Fibroblast of villous mesenchyme (primary cell): Measurements from ENCODE around the gene PXDN. TPM values are rescaled to one million over a fixed set of nuclear protein-coding genes. Genes with fewer than 3 reads are reported as not detected.

Experiments used
- DNase-seq: peaks from one replicate; pipeline ENCODE4 v3.0.0-alpha.2; 2010; ENCODE audit warnings: low read depth
- H3K4me3 ChIP-seq: 2 replicates; pipeline ENCODE4 v1.5.1; 2011; ENCODE audit warnings: low read depth, mild to moderate bottlenecking, low read length
- total RNA-seq: library from RNA; depleted of rRNA; stranded (reverse); fragments of >200 nt; gene quantifications from 2 replicates; pipeline ENCODE4 v1.2.3, GENCODE V29; 2012
- TF ChIP-seq, protein P1 (sequence below): IDR thresholded peaks from 2 replicates; pipeline ENCODE4 v1.5.1; 2012; ENCODE audit warnings: low read depth, mild to moderate bottlenecking, low read length; ENCODE audit not compliant: insufficient read depth

Gene PXDN
- total RNA-seq, 1 donor, result 296 TPM

DNA sequence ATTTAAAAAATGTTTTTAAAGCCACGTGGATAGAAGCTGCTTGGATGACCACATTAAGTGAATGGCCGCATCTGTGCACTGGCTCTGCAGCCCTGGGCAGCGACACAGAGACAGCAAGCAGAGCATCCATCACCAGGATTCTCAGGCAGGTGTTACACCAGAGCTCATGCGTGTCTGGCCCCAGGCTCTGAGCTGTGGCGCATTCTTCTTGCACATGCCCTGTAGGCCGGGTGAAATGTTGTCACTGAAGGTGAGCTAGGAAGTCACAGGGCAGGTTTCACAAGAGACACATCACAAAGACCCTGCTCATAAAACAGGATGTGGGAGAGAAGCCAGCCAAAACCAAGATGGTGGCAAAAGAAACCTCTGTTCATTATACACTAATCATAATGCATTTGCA lies 8.4 kb upstream of the PXDN start:
- H3K4me3 ChIP-seq, result no peak overlapping the region
- DNase-seq, result no peak
- TF ChIP-seq, protein P1, sequence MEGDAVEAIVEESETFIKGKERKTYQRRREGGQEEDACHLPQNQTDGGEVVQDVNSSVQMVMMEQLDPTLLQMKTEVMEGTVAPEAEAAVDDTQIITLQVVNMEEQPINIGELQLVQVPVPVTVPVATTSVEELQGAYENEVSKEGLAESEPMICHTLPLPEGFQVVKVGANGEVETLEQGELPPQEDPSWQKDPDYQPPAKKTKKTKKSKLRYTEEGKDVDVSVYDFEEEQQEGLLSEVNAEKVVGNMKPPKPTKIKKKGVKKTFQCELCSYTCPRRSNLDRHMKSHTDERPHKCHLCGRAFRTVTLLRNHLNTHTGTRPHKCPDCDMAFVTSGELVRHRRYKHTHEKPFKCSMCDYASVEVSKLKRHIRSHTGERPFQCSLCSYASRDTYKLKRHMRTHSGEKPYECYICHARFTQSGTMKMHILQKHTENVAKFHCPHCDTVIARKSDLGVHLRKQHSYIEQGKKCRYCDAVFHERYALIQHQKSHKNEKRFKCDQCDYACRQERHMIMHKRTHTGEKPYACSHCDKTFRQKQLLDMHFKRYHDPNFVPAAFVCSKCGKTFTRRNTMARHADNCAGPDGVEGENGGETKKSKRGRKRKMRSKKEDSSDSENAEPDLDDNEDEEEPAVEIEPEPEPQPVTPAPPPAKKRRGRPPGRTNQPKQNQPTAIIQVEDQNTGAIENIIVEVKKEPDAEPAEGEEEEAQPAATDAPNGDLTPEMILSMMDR, result no peak

DNA sequence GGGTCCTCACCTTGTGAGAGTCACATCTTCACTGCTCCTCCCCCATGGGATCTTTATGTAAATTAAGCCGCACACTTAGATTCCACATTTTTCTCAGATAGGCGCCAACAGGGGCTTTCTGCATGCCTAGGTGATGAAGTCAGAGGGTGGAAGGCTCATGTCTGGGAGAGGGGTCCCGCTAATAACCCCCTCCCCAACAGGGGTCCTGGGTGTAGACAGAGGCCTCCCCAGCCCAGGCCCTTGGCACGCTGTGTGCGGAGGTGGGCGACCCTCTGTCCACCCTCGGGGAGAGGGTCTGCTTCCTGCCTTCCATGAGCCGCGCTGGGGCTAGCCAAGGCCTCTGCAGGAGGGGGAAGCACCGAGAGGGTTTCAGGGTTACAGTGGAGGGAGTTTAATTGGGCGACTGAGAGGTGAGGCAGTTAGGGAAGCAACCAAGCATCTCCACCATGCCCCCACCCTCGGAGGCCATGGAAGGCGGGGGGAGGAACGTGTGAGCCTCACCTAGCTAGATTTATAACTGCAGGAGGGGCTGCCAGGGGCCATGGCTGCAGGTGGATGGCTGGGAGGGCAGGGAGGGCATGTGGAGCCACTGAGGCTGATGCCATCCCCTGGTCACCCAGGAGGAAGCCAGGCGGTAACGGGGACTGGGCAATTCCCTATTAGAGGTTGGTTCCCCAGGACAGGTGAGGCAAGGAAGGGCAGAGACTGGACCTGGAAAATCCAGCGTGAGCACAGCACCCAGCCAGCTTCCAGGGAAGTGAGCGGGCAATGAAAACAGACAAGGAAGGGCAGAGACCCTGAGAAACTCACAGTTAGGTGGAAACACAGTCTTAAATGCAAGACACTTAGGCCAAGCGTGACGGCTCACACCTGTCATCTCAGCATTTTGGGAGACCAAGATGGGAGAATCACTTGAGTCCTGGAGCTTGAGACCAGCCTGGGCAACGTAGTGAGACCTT lies 7.7 kb upstream of the PXDN start:
- H3K4me3 ChIP-seq, result no peak overlapping the region
- no peak for DNase-seq
- TF ChIP-seq, protein P1, result no peak

- TF ChIP-seq, protein P1, result peak; percentile 96
These were observed 6.8 kb upstream of the PXDN start for GRCh38 chr2:1750933-1751766.

DNA sequence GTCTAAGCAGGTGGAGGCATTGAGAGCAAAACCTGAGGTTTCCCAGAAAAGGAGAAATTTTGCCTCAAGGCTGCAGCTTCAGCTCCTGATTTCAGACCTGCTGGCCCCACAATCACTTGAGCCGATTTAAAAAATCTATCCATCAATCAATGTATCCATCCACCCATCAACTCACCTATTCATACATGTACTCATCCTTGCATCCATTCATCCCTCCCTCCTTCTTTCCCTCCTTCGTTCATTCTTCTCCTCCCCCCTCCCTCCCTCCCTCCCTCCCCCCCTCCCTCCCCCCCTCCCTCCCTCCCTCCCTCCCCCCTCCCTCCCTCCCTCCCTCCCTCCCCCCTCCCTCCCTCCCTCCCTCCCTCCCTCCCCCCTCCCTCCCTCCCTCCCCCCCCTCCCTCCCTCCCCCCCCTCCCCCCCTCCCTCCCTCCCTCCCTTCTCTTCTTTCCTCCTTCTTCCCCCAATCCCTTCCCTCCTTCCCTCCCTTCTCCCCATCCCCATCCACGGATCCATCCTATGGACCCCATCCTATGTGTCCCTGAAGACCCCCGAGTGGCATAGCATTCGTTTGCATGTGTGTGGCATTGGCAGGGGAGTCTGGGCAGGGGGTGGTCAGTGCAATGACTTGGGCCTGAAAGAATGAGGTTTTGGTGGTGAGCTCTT lies 6.1 kb upstream of the PXDN start:
- H3K4me3 ChIP-seq, result no peak overlapping the region
- TF ChIP-seq, protein P1, result no peak
- no peak for DNase-seq

More at GRCh38 chr2:1750933-1751766, 6.8 kb upstream of the PXDN start:
- H3K4me3 ChIP-seq, result no peak overlapping the region
- DNase-seq, result peak; percentile 85

- TF ChIP-seq, protein P1, result no peak
- no peak for DNase-seq
- no peak overlapping the region for H3K4me3 ChIP-seq
These were observed 5.3 kb upstream of the PXDN start for GRCh38 chr2:1749489-1750119.
